ENCODE measurements around the gene GALNT10. TPM values are rescaled to one million over a fixed set of nuclear protein-coding genes. Genes with fewer than 3 reads are reported as not detected.
A peak's percentile ranks its signal among the peaks of the same experiment; 100 is the strongest.

The GALNT10 gene, protein sequence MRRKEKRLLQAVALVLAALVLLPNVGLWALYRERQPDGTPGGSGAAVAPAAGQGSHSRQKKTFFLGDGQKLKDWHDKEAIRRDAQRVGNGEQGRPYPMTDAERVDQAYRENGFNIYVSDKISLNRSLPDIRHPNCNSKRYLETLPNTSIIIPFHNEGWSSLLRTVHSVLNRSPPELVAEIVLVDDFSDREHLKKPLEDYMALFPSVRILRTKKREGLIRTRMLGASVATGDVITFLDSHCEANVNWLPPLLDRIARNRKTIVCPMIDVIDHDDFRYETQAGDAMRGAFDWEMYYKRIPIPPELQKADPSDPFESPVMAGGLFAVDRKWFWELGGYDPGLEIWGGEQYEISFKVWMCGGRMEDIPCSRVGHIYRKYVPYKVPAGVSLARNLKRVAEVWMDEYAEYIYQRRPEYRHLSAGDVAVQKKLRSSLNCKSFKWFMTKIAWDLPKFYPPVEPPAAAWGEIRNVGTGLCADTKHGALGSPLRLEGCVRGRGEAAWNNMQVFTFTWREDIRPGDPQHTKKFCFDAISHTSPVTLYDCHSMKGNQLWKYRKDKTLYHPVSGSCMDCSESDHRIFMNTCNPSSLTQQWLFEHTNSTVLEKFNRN
- total RNA-seq = 28.2 and 178 TPM in 2 replicates

GRCh38 chr5:154190595-154191304 lies at the start of gene GALNT10:
TSS of gene GALNT10 (plus strand) at chr5:154190733. CDS start at chr5:154190867, 134 bp downstream.

DNA sequence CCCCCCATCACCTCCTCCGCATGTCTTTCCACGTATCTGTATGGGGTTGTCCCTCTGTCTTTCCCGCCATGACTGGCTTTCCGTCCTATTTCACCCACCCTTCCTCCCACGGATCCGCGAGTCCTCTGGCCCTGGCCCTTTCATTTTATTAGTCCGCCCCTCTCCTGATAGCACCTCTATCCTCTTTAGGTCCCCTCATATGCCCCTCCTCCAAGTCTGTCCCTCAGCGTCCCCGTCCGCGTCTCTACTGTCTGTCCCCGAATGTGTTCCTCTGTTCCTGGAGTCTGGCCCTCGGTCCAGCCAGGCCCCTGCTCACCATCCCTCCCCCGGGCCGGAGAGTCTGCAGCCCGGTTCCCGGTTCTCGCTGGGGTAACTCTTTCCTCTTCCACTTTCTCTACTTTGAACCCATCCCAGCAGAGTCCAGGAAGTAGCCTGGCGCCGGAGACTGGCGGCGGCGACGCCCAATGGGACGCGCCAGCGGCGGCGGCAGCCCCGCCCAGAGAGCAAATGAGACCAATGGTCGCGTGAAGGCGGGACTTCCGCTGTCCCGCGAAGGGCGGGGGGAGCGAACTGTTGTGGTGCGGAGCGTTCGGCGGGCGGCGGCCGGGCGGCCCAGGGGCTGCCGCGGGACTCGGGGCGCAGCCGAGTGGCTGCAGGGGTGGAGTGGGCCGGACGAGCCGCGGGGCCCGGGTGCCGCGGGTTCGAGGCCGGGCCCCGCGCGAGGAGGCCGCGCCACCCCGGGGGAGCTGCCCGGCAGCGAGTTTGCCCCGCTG lies 255.1 kb downstream of the GALNT10 start, which contains the start of gene SAP30L:
Gene SAP30L, plus strand, starts transcription at position 576 of the 773 bp plus-strand sequence. CDS start 608 bp downstream, outside the sequence.

Small RNA genes lying within 50 kb of the gene (small RNA-seq; reads per million reads assigned to genes)
- gene MIR1294 (ENCODE audit: low replicate concordance) = 4.5 reads per million, percentile 86 among the genes with 10 or more reads in this experiment
- gene RN7SL655P (ENCODE audit: low replicate concordance) = not detected

Other genes with a start within 250 kb of the GALNT10 start
- gene FAM114A2, start 151.8 kb upstream of the GALNT10 start, total RNA-seq = 26.5 and 26.9 TPM in 2 replicates
- 51.6 and 84.0 TPM in 2 replicates for gene MFAP3, start 151.8 kb upstream of the GALNT10 start, total RNA-seq

All from placental pericyte (primary cell).